CD4-positive, alpha-beta T cell (primary cell): Measurements from ENCODE around the gene FRMD6. TPM values are rescaled to one million over a fixed set of nuclear protein-coding genes. Genes with fewer than 3 reads are reported as not detected.
"Not testable (repeated sequence)": the region's sequence is repeated elsewhere in the genome, so short reads cannot be mapped to it uniquely, and the experiment has no call there.

Source experiments
- ATAC-seq: fragments of 200-7000 bp; cut with Tn5 transposase; one replicate; pipeline ENCODE4 v1.10.0; 2022; ENCODE audit warnings: mild to moderate bottlenecking; ENCODE audit not compliant: poor library complexity
- CTCF ChIA-PET: fragments of 350-600 bp; sonication (Branson Sonifier 250); formaldehyde crosslinking; loops from one replicate; lab custom pipeline; 2021; ENCODE audit warnings: antibody characterized with exemption, inconsistent platforms; lab: Charles Lee
- POLR2A ChIA-PET: fragments of 350-600 bp; sonication (Branson Sonifier 250); formaldehyde crosslinking; loops from one replicate; lab custom pipeline; 2021; ENCODE audit warnings: antibody characterized with exemption, inconsistent platforms; lab: Charles Lee
- DNase-seq, 14 experiments: peaks; one replicate each; pipeline ENCODE4 v3.0.0-alpha.2; 2013 to 2020; ENCODE audit warnings: mixed read lengths in 2 of 14
- H3K27ac ChIP-seq, 2 donors: one replicate each; pipeline versions ENCODE4 v1.5.1 to v1.7.0; 2013; ENCODE audit warnings: low read length in 2 of 2, low read depth in 1 of 2, mild to moderate bottlenecking in 1 of 2
- H3K27me3 ChIP-seq, 2 experiments: 1 replicate in 1 of 2; 2 replicates in 1 of 2; pipeline versions ENCODE4 v1.6.1 to v1.7.0; 2013; ENCODE audit warnings: low read length in 2 of 2, control low read depth in 1 of 2, mild to moderate bottlenecking in 1 of 2, moderate library complexity in 1 of 2; ENCODE audit not compliant: insufficient read depth in 2 of 2, control insufficient read depth in 1 of 2
- H3K36me3 ChIP-seq: one replicate; pipeline ENCODE4 v1.6.1; 2013; ENCODE audit warnings: low read length, control low read depth; ENCODE audit not compliant: insufficient read depth
- H3K4me1 ChIP-seq: one replicate; pipeline ENCODE4 v1.6.1; 2013; ENCODE audit warnings: low read length, control low read depth; ENCODE audit not compliant: insufficient read depth
- H3K4me3 ChIP-seq: one replicate; pipeline ENCODE4 v1.5.1; 2013; ENCODE audit warnings: mild to moderate bottlenecking, low read length, moderate library complexity
- H3K9me3 ChIP-seq, 2 experiments: 1 replicate in 1 of 2; 2 replicates in 1 of 2; pipeline versions ENCODE4 v1.6.1 to v1.7.0; 2013; ENCODE audit warnings: low read length in 2 of 2, mild to moderate bottlenecking in 2 of 2, control low read depth in 1 of 2, moderate library complexity in 1 of 2; ENCODE audit not compliant: control insufficient read depth in 1 of 2, insufficient read depth in 1 of 2
- H3K27ac Mint-ChIP-seq: one replicate; pipeline ENCODE4 v1.8.0; 2020; ENCODE audit warnings: mixed read lengths
- H3K27me3 Mint-ChIP-seq: one replicate; pipeline ENCODE4 v1.8.0; 2021; ENCODE audit warnings: mixed read lengths
- H3K36me3 Mint-ChIP-seq: one replicate; pipeline ENCODE4 v1.8.0; 2021; ENCODE audit warnings: low read depth, mixed read lengths
- H3K4me1 Mint-ChIP-seq: one replicate; pipeline ENCODE4 v1.8.0; 2021; ENCODE audit warnings: low read depth, mixed read lengths
- H3K4me3 Mint-ChIP-seq: one replicate; pipeline ENCODE4 v1.8.0; 2020; ENCODE audit warnings: mild to moderate bottlenecking, mixed read lengths
- H3K9me3 Mint-ChIP-seq: one replicate; pipeline ENCODE4 v1.8.0; 2020; ENCODE audit warnings: mixed read lengths
- intact Hi-C, 2 experiments: fragments of 100-400 bp; cut with DNase I in 1 of 2; cut with micrococcal nuclease in 1 of 2; formaldehyde crosslinking; loops; one replicate each; pipeline versions ENCODE4 v1.15.1 to v1.9.0; 2023 to 2025; cut with DNase I, micrococcal nuclease
- total RNA-seq, 174 experiments: library from RNA in 2 of 174; stranded (reverse) in 2 of 174; gene quantifications; one replicate each; pipeline ENCODE4 v1.2.3 and lab custom pipeline; 2021 to 2026
- TF ChIP-seq, protein P1 (sequence below): fragments of 200-600 bp; IDR thresholded peaks from one replicate; pipeline ENCODE4 v1.8.0; 2022; ENCODE audit warnings: antibody characterized with exemption, mild to moderate bottlenecking

Gene FRMD6
- total RNA-seq, 2 experiments from 2014 or later, result 1.4 to 1.5 TPM

DNA sequence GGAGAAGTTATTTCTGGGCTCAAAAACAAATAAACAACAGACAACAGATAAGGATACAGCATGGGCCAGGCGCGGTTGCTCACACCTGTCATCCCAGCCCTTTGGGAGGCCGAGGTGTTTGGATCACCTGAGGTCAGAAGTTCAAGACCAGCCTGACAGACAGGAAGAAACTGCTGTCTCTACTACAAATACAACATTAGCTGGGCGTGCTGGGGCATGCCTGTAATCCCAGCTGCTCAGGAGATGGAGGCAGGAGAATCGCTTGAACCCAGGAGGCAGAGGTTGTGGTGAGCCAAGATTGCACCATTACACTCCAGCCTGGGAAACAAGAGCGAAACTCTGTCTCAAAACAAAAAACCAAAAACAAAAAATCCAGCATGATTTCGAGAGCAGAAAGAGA lies 117.6 kb downstream of the FRMD6 start:
- intact Hi-C loops, H3K27ac Mint-ChIP-seq, ATAC-seq, H3K4me3 Mint-ChIP-seq, POLR2A ChIA-PET, H3K4me1 ChIP-seq, H3K9me3 ChIP-seq, H3K27me3 ChIP-seq, H3K27ac ChIP-seq, H3K36me3 ChIP-seq, CTCF ChIA-PET, H3K9me3 Mint-ChIP-seq, H3K36me3 Mint-ChIP-seq, H3K4me3 ChIP-seq, H3K4me1 Mint-ChIP-seq, DNase-seq: not testable (repeated sequence)
- H3K27me3 Mint-ChIP-seq, result peaks cover 25% of the 10 kb centered on the region

DNA sequence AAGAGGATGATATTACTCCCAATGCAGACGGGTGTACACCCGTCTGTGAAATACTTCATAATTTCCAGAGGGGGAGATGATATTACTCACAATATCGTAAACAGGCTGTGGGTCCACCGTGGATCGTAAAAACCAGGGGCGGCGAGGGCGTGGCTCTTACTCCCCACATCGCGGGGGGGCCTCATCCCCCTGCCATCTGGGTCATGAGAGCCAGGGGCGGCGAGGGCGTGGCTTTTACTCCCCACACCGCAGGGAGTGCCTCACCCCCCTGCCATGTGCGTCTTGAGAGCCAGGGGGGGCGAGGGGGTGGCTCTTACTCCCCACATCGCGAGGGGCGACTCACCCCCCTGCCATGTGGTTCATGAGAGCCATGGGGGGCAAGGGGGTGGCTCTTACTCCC lies 122.5 kb downstream of the FRMD6 start:
- no peak overlapping the region for H3K4me3 Mint-ChIP-seq
- Histone ChIP-seq H3K36me3 (no peaks in the 10 kb centered on the region), H3K4me3 (no peak overlapping the region), H3K9me3 (no peaks in the 10 kb centered on the region), H3K27me3 (no peaks in the 10 kb centered on the region), H3K4me1 (peaks cover 5% of the 10 kb centered on the region), H3K27ac (no peak overlapping the region)
- DNase-seq (peak in 1 of 14 experiments; percentile 6), ATAC-seq (peak; percentile 29)
- H3K27me3 Mint-ChIP-seq, result peaks cover 3% of the 10 kb centered on the region
- no peak overlapping the region for H3K27ac Mint-ChIP-seq
- H3K36me3 Mint-ChIP-seq, result no peaks in the 10 kb centered on the region
- TF ChIP-seq, protein P1, sequence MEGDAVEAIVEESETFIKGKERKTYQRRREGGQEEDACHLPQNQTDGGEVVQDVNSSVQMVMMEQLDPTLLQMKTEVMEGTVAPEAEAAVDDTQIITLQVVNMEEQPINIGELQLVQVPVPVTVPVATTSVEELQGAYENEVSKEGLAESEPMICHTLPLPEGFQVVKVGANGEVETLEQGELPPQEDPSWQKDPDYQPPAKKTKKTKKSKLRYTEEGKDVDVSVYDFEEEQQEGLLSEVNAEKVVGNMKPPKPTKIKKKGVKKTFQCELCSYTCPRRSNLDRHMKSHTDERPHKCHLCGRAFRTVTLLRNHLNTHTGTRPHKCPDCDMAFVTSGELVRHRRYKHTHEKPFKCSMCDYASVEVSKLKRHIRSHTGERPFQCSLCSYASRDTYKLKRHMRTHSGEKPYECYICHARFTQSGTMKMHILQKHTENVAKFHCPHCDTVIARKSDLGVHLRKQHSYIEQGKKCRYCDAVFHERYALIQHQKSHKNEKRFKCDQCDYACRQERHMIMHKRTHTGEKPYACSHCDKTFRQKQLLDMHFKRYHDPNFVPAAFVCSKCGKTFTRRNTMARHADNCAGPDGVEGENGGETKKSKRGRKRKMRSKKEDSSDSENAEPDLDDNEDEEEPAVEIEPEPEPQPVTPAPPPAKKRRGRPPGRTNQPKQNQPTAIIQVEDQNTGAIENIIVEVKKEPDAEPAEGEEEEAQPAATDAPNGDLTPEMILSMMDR, result no peak
- peaks cover 4% of the 10 kb centered on the region for H3K4me1 Mint-ChIP-seq
- ChIA-PET CTCF (no interaction called here), POLR2A (no interaction called here)
- intact Hi-C loops, result loop anchor here in 1 of 2 experiments (5.0 kb wide), 1 partner anchor 807 kb away; no protein-coding TSS in a partner anchor
- no peaks in the 10 kb centered on the region for H3K9me3 Mint-ChIP-seq

DNA sequence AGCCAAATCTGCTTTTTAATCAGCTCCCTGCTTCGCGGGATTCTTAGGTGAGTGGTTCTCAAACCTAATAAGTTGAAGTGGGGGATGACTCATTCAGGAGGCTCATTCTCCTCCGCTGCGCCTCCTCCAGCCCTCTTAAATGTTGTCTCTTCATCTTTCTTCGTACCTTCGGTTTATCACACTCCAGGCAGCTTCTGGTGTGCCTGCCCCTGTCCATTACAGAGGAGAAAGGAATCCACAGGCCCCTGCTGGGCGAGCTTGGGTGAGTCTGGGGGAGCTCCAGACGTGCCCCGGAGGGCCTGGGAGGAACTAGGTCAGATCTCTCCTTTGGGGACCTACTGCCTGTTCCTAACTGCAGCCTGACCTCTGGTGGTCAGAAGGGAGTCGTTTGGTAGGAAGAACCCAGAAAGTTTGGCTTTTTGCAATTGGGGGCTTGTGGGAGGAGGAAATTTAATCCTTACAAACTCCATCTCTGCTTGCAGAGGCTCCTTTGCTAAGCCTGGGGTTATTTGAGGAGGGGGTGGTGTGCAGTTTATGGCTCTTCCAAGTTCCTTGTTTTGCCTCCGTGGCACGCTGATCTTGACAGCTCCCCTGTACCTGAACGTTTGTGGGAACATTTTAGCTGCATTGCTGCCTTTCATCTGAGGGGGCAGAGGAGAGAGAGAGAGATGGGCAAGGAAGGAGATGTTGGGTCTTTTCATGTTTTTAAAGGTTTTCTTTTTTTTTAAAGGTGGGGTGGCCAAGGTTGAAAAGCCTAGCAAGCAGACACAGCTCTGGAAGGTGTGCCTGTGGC lies 124.6 kb downstream of the FRMD6 start:
- TF ChIP-seq, protein P1, result peak; percentile 39
- peak in 8 of 14 experiments; percentile 10 to 58 (median 24) for DNase-seq
- CTCF ChIA-PET, result interaction anchor here (1.4 to 1.8 kb wide), 2 partner anchors 13 to 202 kb away, joined by 4 to 5 read pairs; no protein-coding TSS in a partner anchor
- Mint-ChIP-seq H3K36me3 (no peaks in the 10 kb centered on the region), H3K27me3 (peaks cover 11% of the 10 kb centered on the region), H3K9me3 (no peaks in the 10 kb centered on the region), H3K4me3 (no peak overlapping the region), H3K4me1 (peaks cover 20% of the 10 kb centered on the region), H3K27ac (no peak overlapping the region)
- ATAC-seq, result peak; percentile 37
- Histone ChIP-seq H3K4me3 (no peak overlapping the region), H3K36me3 (no peaks in the 10 kb centered on the region), H3K4me1 (peaks cover 13% of the 10 kb centered on the region), H3K27me3 (peaks cover 0 to 3% of the 10 kb centered on the region in 2 experiments), H3K27ac (no peak overlapping the region), H3K9me3 (no peaks in the 10 kb centered on the region)
- POLR2A ChIA-PET, result no interaction called here
- intact Hi-C loops, result loop anchor here in 1 of 2 experiments (5.0 kb wide), 1 partner anchor 404 kb away; no protein-coding TSS in a partner anchor
